COLO668 (cell line): ENCODE data around the gene CTDSPL.

ENCODE experiments used
- DNase-seq: peaks from one replicate; lab custom pipeline; 2025; ENCODE audit not compliant: unreplicated experiment; lab: John Stamatoyannopoulos, UW

CTDSPL gene

DNA sequence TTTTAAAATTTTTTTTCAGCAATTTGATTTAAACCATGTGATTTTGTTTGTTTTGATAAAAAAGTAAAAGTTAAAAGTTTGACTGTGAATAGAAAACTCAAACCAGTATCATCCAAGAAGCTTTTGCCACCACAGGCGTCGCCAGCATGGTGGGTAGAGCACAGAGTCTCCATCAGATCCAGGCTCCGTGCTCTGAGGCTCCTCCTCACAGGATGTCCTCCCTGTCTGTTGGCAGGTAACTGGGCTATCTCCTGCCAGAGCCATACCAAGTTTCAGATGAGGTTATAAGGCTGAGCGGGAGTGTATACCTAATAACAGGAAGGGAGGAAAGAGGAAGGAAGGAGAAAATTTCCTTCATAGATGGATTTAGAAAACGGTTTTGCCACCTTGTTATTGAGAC lies 28.8 kb downstream of the CTDSPL start:
- no peak for DNase-seq

DNA sequence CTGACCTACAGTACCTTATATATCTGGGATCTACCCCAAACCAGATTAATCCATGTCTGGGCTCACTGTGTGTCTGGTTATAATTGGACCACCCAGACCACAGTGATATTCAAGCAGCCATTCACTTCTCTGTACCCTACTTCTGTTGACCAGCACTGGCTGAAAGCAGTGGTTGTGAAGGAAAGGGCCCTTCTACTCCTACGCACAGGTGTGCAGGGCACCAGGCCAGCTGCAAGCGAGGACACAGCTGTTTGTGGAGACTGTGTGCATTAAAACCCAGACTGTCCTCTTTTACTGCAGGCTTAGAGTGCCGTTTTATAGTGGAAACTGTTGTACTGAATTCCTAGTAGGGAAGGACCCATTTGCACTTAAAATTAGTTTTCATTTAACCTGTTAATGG lies 29.5 kb downstream of the CTDSPL start:
- no peak for DNase-seq

DNA sequence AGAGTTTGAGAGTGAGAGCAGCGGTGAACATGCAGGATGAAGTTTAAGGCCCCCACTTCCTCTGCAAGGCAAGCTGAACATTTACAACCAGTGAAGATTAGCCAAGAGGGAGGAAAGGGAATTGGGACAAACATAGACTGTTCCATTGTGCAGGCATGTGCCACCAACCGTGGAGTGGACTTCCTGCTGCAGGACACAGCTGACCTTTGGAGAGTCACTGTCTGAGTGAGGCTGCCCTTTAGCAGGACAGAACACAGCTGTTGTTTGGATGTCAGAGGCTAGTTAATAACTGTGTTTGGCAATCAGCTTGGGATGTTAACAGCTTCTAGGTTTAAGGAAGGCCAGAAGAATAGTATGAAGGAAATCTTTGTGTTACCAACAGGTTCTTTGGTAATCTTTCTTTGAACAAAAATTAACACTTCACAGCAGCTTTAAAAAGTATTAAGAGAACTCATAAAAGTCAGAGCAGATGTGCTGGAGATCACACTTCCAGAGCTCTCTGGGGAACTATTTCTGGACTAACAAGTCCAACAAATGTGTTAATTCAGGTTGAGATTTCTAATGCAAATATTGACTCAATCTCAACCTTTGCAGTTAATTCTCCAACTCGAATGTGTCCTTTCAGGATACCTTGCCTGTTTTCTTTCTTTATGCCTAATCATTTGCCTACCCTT lies 31.4 kb downstream of the CTDSPL start:
- DNase-seq: no peak

DNA sequence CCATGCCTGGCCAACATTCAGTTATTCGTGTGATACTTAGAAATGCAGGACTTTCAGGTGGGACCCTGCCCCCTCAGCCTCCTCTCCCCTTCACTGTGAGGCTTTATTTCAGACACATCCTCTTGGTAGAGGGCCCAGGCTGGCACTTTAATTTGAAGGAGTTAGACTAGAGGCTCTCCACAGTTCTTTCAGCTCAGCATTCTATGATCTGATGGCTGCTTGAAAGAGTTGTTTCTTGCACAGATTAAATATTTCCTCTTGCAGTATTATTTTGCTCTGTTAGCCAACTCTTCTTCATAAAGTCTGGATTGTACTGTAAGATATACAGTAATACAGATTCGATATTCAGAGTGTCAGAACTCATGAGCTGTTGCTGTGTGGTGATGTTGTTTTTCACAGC lies 35.1 kb downstream of the CTDSPL start:
- no peak for DNase-seq

DNA sequence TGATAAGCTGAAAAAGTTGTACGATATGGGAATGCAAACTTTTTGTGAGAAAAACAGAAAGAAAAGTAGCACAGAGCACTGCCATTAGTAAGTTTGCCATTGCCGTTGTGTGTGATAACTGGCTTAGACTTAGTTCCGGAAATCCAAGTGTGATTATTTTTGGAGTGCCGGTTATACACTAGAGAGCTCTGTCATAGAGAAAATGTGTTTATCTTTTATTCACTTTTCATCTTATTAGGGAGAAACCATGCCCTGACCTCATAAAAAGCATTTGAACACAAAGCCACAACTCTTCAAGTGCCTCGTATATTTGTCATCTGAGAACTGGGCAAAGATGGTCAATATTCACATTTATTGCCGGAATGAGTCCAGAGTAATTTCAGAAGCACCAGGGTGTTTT lies 36.1 kb downstream of the CTDSPL start:
- no peak for DNase-seq

DNA sequence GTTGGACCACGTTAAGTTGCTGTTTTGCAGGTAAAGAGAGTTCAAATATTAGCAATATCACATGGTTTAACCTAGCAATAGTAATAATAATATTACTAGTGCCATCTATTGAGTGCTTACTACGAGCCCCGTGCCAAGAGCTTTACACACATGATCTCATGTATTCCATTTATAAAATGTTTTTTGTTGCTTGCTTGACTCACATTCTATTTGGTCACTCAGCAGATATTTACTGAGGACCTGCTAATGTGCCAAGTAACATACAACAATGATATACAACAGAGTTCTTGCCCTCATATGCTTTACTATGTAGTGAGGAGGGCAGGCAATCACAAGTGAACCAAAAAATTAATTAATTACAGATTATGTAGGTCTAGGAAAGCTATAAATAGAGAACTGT lies 36.7 kb downstream of the CTDSPL start:
- no peak for DNase-seq

DNA sequence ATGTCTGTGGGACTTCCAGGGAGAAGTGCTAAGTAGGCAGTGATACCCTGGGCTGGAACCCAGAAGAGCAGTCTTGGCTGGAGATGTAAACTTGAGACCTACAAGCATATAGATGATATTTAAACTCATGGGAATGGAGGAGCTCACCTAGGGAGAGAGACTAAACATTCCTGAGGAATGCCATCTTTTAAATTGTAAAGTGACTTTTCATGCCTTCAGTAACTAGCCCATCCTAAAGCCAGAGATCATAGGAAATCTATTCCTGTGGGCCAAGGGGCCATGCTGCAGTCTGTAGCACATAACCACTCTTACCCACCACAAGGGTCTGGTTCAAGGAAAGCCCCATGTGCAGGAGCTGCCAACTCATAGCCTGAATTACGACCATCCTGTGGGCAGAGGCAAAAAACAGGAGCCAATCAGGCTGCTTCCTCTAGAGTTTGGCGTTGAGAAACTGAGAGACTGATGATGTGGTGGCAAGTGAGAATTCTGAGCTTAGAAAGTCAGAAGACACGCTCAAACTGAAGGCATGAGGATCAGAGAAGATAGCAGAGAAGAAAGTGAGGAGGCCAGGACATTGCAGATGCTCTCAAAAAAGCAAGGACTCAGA lies 37.5 kb downstream of the CTDSPL start:
- no peak for DNase-seq

DNA sequence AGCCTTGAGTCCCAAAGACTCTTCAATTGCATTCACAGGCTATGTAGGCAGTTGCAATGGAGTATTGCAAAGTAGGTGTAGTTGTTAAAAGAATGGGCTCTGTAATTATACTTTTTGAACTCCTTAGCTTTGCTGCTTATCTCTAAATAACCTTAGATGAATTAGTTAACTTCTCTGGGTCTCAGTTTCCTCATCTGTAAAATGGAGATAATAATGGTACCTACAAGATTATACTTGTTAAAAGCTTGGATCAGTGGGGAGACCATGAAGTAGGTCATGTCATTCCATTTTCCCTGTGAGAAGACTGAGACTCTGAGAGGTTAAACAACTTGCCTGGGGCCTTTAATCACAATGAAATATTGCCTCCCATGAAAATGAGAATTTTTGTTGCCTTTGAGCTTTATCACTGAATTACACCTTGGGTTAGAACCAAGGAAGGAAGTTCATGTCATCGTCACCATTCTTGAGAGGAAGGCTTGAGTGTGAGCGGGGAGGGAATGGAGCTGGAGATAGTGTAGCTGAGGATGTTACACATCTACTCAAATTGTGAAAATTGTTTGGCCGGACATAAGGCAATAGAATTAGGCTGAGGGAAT lies 38.1 kb downstream of the CTDSPL start:
- no peak for DNase-seq

DNA sequence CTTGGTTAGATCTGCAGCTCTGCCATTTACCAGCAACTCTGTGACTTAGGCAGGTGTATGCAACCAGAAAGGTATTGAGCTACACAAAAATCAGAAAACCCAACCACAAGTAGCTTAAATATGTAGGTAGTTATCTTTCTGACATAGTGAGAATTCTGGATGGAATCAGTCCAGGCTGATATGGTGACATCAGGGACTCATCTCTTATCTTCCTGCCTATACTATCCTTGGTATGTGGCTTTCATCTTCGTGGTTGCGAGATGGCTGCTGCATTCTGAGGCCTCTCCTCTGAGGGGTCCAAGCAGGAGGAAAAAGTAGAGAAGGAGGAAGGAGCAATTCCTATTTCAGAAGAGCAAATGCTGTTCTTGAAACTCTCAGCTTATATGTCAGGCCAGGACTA lies 40.0 kb downstream of the CTDSPL start:
- DNase-seq: no peak

DNA sequence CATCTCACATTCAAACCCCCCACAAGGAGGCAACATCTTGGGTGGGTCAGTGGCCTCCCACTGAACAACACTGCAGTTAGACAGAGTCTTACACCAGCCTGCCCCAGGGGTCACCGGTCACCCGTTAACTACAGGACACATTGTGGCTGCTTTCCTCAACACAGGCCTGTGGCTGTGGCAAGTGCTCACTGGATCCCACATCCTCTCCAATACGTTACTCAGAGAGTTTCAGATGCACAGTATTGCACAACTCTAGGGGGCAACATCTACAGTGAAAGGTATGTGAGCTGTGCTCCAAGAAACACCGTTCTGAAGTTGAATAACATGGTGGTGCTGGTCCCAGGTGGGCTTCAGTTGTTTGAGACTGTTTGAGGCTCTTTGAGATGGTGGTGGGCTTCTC lies 41.0 kb downstream of the CTDSPL start:
- DNase-seq: no peak

DNA sequence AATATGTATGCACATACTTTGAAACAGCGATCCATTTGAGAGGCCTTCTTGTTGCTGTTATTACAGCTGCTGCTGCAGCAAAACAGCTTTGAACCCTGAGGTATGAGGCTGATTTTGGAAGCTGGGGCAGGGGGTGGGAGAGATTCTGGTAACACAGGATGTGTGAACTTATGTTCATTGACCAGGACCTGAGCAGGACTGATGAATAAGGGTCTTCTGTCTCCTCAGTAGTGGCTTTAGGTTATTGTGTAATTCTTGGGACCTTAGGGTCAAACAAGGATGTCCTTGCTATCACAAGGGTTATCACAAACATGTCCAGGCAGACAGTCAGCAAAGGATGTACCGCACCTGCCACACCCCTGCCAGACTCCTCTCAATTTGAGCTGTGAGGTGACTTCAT lies 41.6 kb downstream of the CTDSPL start:
- no peak for DNase-seq

DNA sequence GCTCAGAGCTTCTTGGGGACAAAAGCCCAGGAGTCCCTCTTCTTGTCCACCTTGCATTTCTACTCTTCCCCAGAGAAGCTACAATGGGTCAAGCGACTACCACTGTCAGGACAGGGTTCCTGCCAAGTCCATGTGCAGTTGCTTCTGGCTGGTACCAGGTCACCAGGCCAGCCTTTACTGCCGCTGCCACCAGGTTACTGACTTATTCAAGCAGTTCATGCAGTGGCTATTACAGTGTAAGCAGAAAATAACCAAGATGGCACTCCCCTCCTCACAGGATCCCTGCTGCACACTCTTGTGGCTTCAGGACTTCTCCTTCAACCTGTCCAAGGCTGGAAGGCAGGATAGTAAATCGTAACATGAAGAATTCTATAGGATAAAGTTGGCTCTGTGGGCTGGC lies 42.1 kb downstream of the CTDSPL start:
- DNase-seq: no peak

DNA sequence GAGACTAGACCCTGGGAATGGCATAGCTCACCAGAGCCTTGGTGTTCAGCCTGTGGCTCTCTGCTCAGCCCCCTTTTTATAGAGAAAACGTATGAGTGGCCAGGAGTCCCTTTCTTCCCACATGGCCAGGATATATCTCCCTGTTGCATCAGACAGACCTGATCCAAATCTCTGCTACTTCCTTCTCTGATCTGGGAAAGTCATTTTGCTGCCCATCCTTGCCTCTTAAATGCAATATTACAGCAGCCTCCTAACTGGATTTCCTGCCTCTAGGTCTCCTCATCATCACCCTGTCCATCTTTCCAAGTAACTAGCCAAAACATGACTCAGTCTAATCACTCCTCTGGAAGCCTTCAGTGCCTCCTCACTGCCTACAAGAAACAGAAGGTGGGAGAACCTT lies 42.9 kb downstream of the CTDSPL start:
- DNase-seq: no peak

DNA sequence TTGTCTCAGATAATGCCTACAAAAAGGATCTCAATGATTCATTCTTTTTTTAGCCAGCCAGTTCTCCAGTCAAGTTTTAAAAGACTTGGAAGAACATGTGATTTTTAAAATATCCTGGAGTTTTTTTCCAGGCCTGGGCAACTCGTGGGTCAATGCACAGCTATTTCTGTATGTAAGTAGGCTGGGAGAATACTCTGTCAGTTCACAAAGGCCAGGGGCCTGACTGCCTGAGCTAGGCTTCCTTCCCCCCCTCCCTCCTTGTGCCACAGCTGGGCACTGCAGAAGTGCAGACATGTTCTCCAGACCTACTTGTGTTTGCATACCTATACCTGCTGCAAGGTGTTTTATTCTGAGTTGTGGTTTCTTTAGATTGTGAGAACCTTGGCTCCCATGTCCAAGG lies 43.7 kb downstream of the CTDSPL start:
- no peak for DNase-seq

DNA sequence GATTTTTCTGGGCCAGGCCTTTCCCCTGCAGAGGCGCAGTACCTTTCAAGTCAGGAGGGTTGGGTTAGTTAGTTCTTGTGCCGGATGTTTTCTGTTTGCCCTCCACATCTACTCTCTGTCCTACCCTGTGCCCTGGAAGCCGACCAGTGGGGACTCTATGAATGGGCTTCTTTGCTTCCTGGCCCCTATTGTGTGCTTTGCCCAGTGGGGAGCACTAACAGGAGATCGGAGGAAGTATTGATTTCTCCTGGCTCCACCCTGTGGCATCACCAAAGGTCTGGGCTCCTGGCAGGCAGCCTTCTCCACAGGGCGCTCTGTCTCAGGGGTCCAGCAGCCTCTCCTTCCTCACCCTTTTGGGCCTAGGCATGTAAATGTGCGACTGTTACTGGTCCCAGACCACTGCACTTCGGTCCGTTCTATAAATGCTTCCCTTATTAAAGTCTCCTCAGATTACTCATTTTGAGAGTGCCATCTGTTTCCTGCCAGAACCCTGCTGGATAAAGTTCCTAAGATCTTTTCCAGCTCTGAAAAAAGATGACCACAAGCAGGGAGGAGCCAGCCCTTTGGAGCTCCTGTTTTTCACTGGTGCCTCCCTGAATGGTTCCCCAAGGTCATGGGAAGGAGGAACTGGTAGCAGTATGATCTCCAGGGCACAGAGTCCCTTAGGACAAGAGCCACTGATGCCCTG lies 44.5 kb downstream of the CTDSPL start:
- no peak for DNase-seq

DNA sequence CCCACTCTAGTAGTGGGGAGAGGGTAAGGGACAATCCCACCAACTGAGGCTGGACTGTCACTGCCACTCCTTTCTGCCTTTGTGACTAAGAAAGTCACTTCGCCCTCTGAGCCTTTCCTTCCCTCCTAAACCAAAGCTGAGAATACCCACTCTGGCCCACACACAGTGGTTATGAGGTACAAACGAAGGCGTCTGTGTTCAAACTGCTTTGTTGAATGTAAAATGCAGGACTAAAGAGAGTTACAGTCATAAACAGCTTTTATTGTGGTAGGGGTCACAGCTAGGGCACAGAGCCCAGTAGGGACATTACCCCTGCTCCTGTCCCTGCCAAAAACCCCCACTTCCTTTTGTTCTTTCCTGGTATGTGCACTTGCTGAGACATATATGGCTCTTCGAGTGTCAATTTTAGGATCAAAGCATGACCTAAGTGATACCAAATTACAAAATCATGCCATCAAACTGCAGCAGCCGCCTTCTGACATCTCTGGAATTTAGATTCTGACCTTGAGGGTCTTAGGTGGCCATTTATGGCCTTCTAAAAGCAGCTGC lies 45.1 kb downstream of the CTDSPL start:
- DNase-seq: no peak

DNA sequence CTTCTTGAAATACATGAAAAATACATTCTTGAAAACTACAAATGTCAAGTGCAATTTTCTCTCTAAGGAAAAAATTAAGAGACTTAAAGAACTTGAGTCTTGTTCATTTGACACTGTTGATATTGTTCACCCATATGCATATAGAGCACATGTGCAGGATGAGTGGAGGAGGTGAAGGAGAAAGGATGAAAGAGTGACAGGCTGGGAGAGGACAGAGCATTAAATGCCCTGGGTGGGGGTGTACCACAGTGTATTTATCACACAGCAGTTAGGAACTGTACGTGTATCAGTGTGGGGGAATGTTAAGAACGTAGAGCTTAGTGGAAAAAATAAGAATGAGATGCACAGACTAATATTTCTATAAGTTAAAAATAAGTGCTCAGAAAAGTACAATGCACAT lies 45.7 kb downstream of the CTDSPL start:
- DNase-seq: no peak

DNA sequence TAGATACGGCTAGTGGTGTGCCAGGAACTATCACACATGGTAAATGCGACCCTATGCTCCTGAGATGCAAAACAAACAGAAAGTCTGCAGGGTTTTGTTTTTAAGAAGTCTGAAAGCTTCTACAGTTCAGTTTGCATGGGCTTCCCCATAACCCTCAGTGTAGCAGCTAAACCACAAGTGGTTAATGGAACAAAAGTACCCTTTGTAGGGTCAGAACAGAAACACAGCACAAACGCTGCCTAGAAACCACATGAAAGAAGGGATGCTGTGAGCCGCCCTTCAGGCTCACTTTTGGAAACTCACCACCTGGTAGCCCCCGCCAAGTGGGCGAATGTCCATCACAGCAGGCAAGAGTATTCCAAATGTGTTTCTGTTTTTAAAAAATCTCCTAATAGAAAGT lies 46.2 kb downstream of the CTDSPL start:
- no peak for DNase-seq

DNA sequence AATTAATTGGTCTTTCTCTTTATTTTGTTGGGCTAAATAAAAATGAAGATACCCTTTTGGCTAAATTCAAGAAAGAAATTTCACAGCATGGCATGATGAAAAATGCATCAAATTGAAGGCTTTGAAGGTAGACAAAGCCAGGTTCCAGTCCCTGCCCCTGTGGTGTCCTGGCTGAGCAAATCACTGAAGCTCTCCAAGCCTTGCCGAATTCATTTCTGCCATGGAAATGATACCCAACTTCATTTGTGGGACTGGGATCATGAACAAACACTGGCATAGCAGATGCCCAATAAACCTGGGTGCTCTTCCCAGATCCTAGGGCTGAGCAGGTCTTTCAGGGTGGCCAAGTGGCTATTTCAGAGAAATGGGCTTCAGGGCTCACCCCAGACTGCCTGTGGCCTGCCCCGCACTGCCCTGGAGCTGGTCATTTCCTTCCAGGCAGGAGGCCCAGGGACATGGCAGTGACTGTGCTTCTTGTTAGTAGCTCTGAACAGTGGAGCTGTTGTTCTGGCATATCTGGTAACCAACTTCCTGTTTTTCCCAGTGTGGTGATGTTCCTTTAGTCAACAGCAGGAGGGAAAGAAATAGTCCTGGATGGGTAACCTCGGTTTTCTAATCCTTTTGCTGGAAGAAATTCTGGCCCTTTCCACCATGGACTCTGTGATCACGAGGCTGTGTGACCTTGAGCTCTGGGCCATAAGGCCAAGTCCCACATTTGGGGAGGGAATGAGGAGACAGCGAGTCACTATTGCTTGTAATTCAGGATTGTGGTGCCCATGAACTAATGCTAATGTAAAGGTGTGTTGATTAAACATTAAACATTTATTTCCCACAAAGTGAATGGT lies 47.6 kb downstream of the CTDSPL start:
- no peak for DNase-seq

DNA sequence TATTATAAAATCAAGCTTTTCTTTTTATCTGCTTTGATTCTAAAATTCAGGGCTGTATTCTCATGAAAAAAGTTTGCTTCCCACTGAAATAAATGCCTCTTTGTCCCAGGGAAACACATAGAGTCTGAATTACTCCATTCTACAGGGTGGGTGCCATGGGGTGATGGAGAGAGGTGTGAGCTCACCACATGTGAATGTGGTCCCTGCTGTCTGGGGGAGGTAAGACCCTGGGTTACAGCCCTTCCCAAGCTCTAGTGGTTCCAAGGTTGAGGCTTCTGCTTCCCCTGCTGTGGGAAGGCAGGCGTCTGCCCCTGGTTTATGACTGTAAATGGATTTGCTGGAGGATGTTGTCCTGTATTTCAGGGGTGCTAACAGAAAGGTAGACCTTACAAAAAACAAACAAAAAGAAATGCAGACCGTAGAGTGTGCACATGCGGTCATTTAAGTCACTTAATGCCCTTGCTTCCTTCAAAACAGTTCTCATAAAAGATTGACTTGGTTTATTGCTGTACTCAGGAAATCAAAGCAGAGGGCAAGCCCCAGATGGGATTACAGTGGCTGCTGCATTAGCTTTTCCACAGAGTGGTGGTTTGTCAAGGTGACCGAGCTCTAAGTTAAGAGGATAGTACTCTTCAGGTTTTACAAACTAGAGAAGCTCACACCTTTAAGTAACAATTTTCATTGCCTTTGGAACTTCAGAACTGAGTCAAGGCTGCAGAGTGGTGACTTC lies 49.2 kb downstream of the CTDSPL start:
- DNase-seq: no peak
